GM18858 (cell line): Measurements from ENCODE around the gene ZDHHC7.

ENCODE experiments used
- ATAC-seq: cut with Tn5 transposase; IDR thresholded peaks from one replicate; pipeline ENCODE4 v1.9.1; 2021; ENCODE audit not compliant: unreplicated experiment

The ZDHHC7 gene

DNA sequence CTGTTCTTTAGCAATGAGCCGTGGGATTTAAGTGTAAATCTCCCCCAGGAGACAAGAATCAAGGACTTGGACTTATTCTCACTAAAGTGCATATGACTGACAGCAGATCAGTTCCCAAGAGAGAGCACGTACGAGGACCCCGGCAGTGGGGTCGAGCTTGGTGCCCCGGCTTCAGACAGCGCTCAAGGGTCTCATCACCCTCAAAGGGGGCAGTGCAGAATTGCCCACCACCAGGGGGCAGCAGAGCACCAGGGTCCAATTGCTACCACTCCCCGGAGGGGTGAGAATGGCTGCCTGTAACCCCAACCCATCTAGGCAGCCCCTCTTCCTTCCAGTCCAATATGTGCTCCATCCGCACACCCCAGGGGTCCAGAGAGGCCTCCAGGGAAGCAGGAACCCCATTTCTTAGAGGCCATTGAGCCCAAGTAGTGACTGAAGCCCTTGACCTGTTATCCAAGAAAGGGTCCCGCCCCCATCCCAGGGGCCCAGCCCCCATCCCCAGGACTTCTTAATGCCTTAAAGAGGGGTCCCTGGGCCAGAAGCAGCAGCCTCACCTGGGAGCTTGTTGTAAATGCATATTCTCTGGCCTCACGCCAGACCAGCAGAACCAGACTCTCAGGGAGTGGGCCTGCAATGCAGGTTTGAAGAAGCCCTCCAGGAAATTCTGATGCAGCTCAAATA is 86.1 kb downstream of the ZDHHC7 start:
- no peak for ATAC-seq

DNA sequence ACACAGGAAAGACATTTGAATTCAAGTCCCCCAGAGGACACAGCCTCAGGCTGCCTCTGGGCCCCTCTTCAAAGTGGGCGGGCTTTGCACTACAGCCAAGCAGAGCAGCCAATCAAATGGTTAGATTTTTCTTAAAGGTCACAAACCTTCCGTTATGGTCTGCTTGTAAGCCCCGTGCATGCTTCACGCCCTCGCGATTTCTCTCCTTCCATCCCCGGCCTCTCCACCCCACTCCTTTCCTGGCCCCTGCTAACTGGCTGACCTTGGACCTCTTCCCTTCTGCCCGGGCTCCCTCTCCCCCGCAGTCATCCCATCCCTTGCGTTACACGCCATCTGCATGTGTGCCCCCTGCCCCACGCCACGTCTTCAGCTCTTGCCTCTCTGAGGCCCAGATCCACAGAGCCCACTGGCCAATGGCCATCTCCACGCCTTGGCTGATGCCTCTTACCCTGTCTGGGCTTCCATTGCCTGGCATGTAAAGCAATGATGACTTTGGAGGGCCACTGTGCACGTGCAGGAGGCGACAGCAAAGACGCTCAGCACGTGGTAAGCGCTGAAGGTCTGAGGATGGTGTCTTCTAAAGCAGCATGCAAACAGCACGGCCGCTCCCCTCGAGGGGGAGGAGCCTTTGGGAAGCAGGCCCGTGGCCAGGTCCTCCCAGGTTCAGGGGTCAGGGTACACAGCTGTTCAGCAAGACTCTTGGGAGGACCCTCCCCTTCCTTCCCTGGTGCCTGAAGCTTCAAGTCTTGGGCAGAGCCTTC is 86.8 kb downstream of the ZDHHC7 start:
- no peak for ATAC-seq
